ENCODE measurements around the gene ATG16L1. TPM values are rescaled to one million over a fixed set of nuclear protein-coding genes. Genes with fewer than 3 reads are reported as not detected.

ATG16L1 gene
- total and polyA plus RNA-seq, 8 donors = 7.4 to 15.0 (median 10.5) TPM

- H3K27me3 ChIP-seq = no peaks in the 10 kb centered on the region
- intact Hi-C loops (cut with DNase I) = no loop called here
- no peaks in the 10 kb centered on the region for H3K9me3 ChIP-seq
- H3K27ac ChIP-seq = no peak overlapping the region
- no peak for ATAC-seq
- TF ChIP-seq CTCF (IDR thresholded peaks at IDR 0.05) = no peak
- no peak for DNase-seq
- H3K4me1 ChIP-seq = no peaks in the 10 kb centered on the region
- peaks cover 3 to 45% (median 22%) of the 10 kb centered on the region in 3 donors for H3K36me3 ChIP-seq
- 91 to 100% methylated on average over 1 of the region's 1 CpG for WGBS, 2 donors
- no peak for FAIRE-seq
- no peak overlapping the region for H3K4me3 ChIP-seq
Measured at GRCh38 chr2:233259730-233260129, 8.3 kb downstream of the ATG16L1 start.

- no peak overlapping the region for H3K27ac ChIP-seq
- ATAC-seq (no peak), FAIRE-seq (no peak), DNase-seq (no peak)
- no peaks in the 10 kb centered on the region for H3K9me3 ChIP-seq
- H3K36me3 ChIP-seq = peaks cover 3 to 55% (median 31%) of the 10 kb centered on the region in 3 donors
- TF ChIP-seq CTCF (IDR thresholded peaks at IDR 0.05) = no peak
- no peaks in the 10 kb centered on the region for H3K27me3 ChIP-seq
- H3K4me3 ChIP-seq = no peak overlapping the region
- intact Hi-C loops (cut with DNase I) = no loop called here
- H3K4me1 ChIP-seq = no peaks in the 10 kb centered on the region
- WGBS, 2 donors = 96% methylated on average over 5 of the region's 5 CpGs
Measured at GRCh38 chr2:233260661-233261060, 9.2 kb downstream of the ATG16L1 start.

GRCh38 chr2:233261819-233262555 is 10.5 kb downstream of the ATG16L1 start:
- H3K4me1 ChIP-seq = no peaks in the 10 kb centered on the region
- ATAC-seq (no peak), DNase-seq (no peak), FAIRE-seq (no peak)
- no peaks in the 10 kb centered on the region for H3K9me3 ChIP-seq
- intact Hi-C loops (cut with DNase I) = no loop called here
- peaks cover 3 to 67% (median 39%) of the 10 kb centered on the region in 3 donors for H3K36me3 ChIP-seq
- no peak overlapping the region for H3K4me3 ChIP-seq
- H3K27ac ChIP-seq = no peak overlapping the region
- H3K27me3 ChIP-seq = no peaks in the 10 kb centered on the region
- 89 to 92% methylated on average over 9 of the region's 9 CpGs for WGBS, 2 donors
- TF ChIP-seq CTCF (IDR thresholded peaks at IDR 0.05) = no peak

- no peak overlapping the region for H3K4me3 ChIP-seq
- FAIRE-seq (no peak), ATAC-seq (no peak), DNase-seq (no peak)
- H3K36me3 ChIP-seq = peaks cover under 1 to 67% (median 39%) of the 10 kb centered on the region in 3 donors
- H3K27me3 ChIP-seq = no peaks in the 10 kb centered on the region
- 83 to 95% methylated on average over 5 of the region's 5 CpGs for WGBS, 2 donors
- intact Hi-C loops (cut with DNase I) = no loop called here
- no peaks in the 10 kb centered on the region for H3K9me3 ChIP-seq
- no peak for TF ChIP-seq CTCF (IDR thresholded peaks at IDR 0.05)
- no peaks in the 10 kb centered on the region for H3K4me1 ChIP-seq
- H3K27ac ChIP-seq = no peak overlapping the region
Measured at GRCh38 chr2:233262562-233262961, 11.1 kb downstream of the ATG16L1 start.

GRCh38 chr2:233263045-233263570 is 11.6 kb downstream of the ATG16L1 start:
- H3K4me3 ChIP-seq = no peak overlapping the region
- no peaks in the 10 kb centered on the region for H3K27me3 ChIP-seq
- 88 to 89% methylated on average over 6 of the region's 6 CpGs for WGBS, 2 donors
- no peak overlapping the region for H3K27ac ChIP-seq
- no peak for FAIRE-seq
- no peak for DNase-seq
- TF ChIP-seq CTCF (IDR thresholded peaks at IDR 0.05) = no peak
- no peaks in the 10 kb centered on the region for H3K9me3 ChIP-seq
- peaks cover 0 to 67% (median 39%) of the 10 kb centered on the region in 3 donors for H3K36me3 ChIP-seq
- H3K4me1 ChIP-seq = no peaks in the 10 kb centered on the region
- intact Hi-C loops (cut with DNase I) = no loop called here
- ATAC-seq = no peak
